ENCODE data around the gene IGFL1.
"Not testable (repeated sequence)": the region's sequence is repeated elsewhere in the genome, so short reads cannot be mapped to it uniquely, and the experiment has no call there.

The IGFL1 gene

DNA sequence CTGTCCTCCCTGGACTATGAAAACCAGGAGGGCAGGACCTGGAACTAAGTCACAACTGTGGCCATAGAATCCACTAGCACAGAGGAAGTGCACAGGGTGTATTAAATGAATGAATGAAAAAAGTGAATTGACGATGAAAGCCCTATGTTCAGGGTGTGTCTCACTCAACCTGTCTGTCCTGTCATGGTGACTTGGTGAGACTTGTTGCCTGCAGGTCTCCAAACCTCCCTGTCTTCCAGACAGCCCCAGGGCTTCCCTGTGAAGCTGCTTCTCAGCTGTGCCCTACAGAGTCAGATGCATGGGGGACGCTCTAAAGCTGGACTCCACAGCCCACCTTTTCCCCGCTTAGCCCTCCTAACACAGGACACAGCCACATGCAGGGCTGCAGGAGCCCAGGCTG is 4.8 kb upstream of the IGFL1 start:
- DNase-seq (ENCODE audit: low read depth in 2 of 2) = no peak

DNA sequence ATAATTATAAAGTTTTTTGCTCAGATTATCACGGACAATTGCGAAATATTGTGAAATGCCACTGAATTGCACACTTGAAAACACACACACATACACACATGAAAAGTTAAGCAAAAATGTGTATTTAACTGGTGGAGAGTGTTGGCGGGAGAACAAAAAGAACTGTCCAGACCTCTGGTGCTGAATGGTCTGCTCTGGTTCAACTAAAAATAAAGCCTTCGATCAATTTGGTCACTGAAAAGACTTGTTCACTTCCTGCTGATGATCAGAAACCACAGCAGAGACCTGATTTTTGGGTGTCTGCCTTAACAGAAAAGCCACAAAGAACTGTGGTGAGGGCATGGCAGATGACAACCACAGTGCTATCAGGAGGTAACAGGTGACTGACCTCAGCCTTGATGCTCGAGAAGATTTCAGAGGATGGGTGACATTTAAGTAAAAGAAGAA is 4.0 kb upstream of the IGFL1 start:
- peak in 1 of 2 experiments; percentile 17 for DNase-seq (ENCODE audit: low read depth in 2 of 2)

DNA sequence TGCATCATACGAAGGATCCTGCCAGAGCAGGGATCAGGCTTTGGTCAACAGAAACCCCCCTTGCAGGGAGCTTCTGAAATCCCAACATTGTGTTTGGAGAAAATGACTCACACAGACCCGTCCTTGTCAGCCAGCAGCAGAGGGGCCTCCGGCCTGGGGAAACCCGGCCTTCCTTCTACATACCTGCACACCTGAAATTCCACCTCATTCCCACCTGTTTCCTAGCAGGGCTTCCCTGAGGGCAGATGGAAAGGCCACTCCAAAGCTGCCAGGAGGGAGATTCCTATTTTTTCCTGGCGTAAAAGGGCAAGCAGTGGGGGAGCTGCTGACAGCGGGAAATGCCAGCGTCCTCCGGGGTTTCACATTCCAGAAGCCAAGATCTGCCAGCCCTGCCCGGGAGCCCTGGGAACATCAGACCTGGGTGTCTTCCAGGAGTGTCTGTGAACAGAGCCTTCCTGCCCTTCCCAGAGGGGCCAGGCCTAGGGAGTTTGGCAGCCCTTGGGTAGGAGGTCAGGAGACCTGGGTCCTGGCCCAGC is 3.0 kb upstream of the IGFL1 start:
- no peak for DNase-seq (ENCODE audit: low read depth in 2 of 2)

DNA sequence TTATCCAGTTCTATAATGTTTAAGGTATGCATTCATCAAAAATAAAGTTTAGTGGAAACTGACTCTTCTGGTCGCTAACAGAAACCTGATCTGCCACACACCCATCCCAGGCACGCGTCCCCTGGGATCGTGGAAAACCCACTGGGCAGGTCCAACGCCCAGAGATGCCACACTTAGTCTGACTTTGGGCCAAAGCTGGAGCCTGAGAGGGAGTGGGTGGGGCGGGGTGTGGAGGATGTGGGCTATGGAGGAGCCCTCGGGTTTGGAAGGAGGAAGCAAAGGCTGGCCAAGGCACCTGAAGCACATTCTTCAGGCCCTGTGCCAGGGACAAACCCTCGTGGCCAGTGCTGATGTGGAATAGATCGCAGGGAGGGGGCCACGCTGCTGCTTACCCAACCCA is 2.5 kb downstream of the IGFL1 start:
- DNase-seq (ENCODE audit: low read depth in 2 of 2) = no peak

DNA sequence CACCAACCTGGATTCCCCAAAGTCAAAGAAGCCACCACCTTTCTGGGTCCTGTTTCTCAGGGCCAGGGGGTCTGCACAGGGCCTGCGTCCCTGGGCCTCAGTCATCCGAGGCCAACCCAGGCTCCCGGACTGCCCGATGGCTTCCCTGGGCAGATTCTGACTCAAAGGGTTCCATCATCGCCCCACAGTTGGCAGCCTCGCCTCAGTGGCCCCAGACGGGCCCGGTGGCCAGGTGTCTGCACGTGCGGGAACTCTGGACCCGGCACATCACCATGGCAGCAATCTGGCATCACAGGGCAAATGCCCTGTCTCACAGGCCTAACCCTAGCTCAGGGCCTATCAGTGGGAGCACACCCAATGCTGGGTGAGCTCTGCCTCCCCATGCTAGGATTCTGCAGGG is 2.9 kb downstream of the IGFL1 start:
- DNase-seq (ENCODE audit: low read depth in 2 of 2) = no peak

DNA sequence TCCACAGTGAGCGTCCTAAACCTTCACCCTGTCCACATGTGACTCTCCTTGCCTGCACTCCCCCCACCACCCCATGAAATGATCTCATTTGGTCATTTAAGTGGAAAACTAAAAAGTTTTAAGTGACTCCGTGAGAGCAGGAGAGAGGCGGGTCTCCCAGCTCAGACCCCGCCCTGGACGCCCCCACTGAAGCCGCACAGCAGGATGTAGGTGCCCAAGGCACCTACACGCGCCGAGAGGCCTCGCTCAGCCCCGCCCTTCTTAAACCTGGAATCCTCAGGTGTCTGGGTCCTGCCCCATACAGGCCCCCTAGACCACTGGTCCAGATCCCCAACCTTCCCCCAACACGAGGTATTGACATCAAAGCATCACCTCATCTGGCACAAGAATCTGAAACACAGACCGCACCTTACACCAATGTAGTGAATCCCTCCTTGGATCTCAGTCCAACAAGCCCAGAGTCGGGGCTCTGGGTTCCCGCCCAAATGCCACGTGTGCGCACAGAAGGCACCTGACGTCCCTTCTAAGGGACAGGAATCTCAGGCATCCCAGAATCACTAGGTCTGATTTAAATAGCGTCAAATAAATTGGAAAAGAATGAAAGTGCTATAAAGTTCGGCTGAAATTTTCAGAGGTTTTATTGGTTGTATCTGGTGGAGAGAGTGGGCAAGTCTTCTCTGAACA is 3.5 kb downstream of the IGFL1 start:
- DNase-seq (ENCODE audit: low read depth in 2 of 2) = no peak

DNA sequence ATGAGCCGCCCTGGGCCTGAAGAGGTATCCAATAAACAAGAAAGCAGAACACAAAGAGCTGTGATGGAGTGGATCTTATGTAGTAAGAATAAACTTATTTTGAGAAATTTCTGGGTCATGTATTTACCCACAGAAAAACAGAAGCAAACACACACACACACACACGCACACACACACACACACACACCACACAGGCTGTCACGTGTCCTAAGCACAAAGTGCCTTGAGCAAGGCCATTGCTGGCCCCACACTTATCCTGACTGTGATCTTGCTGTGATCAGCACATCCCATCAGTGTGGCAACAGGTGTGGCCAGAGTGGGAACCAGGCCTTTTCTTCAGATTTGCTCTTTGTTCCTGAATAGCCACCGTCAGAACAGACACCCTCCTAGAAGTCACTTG is 4.3 kb downstream of the IGFL1 start:
- not testable (repeated sequence) for DNase-seq (ENCODE audit: low read depth in 2 of 2)

DNA sequence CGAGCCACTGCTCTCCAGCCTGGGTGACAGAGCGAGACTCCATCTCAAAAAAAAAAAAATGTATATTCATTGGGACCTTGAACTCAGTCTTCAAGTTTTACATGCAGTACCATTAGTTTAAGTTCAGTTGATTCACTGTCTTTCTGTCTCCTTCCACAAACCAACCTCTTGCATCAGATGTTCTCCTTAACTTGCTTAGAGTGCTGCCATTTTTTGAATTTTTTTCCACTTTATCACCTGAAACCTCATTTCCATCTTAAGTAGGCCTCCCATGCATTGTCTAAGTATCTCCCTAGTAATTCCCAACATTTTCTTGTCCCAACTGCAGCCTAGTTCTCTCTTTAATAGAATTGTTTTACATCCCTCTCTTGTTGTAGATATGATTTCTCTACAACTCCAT is 8.6 kb downstream of the IGFL1 start:
- DNase-seq (ENCODE audit: low read depth in 2 of 2) = not testable (repeated sequence)

DNA sequence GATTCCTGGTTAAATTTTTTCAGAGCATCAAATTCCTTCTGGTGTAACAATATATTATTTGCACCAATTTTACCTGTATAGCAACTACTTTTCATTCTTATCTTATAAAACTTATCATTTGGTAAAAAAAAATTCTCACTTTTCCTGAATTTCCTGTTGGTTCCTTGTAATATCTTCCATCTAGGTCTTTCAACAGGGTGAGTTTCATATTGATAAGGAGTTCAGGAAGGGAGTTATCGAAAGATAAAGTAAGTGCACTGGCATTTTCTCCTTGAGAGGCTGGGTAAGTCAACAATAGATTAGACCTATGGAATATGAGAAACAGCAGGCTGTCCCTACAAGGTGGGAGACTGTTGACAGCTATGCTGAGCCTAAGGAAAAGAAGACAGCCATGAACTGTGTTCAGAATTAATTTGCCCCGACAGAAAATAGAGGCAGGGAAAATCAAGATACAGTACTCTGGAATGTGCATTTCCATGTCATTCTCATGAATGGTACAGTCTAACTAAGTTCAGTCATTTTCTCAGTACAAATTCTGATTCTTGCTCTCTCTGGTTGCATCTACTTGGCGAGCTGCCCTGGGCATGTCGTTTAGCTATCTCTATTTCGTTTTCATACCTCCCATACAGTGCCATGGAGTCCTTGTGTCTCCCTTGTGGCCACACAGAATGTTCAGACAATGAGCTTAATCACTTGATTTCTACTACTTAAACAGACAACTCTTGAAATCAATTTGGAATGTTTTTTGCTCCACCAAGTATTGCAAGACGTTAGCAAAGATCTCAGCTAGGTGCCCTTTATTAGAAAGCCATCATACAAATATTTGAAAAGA is 9.9 kb downstream of the IGFL1 start:
- DNase-seq (ENCODE audit: low read depth in 2 of 2) = no peak

DNA sequence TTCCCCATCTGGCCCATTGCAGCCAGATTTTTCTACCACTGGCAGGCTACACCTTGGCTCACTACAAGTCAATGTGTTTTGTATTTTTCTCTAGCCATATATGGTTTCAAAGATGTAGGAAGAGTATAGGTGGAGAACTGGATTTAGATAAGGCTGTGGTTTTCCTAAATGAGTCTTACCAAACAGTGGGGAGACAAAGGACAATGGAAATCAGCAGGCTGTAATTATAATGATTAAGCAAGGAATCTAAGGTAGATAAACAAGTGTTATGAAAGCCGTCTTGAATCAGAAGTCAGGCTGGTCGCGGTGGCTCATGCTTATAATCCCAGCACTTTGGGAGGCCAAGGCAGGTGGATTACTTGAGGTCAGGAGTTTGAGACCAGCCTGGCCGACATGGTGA is 11.2 kb downstream of the IGFL1 start:
- no peak for DNase-seq (ENCODE audit: low read depth in 2 of 2)

DNA sequence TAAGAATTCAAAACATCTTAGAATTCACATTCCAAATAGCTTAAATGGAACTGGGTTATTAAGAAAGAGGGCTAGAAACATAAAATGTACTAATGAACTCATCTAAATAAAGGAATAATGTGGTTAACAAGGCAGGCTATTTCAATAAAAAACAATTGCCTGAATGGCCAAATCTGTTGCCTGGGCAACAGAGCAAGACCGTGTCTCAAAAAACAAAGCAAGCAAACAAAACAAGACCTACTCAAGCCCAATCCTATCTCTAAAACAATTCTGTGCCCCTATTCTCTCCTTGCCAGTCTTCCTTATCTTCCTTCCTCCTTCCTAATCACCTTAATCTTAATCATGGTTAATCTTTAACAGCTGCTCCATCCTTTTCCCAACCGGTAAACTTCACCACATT is 12.1 kb downstream of the IGFL1 start:
- DNase-seq (ENCODE audit: low read depth in 2 of 2) = no peak

DNA sequence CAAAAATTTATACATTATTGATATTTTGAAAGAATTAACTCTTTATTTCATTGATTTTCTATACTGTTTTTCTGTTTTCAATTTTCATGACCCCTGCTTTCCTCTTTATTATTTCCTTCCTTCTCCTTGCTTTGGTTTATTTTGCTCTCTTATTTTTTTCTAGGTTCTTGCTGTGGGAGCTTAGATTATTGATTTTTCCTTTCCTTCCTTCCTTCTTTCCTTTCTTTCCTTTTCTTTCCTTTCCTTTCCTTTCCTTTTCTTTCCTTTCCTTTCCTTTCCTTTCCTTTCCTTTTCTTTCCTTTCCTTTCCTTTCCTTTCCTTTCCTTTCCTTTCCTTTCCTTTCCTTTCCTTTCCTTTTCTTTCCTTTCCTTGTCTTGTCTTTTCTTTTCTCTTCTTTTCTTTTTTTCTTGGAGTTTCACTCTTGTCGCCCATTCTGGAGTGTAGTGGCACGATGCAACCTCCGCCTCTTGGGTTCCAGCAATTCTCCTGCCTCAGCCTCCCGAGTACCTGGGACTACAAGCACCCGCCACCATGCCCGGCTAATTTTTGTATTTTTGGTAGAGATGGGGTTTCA is 13.6 kb downstream of the IGFL1 start:
- DNase-seq (ENCODE audit: low read depth in 2 of 2) = not testable (repeated sequence)

DNA sequence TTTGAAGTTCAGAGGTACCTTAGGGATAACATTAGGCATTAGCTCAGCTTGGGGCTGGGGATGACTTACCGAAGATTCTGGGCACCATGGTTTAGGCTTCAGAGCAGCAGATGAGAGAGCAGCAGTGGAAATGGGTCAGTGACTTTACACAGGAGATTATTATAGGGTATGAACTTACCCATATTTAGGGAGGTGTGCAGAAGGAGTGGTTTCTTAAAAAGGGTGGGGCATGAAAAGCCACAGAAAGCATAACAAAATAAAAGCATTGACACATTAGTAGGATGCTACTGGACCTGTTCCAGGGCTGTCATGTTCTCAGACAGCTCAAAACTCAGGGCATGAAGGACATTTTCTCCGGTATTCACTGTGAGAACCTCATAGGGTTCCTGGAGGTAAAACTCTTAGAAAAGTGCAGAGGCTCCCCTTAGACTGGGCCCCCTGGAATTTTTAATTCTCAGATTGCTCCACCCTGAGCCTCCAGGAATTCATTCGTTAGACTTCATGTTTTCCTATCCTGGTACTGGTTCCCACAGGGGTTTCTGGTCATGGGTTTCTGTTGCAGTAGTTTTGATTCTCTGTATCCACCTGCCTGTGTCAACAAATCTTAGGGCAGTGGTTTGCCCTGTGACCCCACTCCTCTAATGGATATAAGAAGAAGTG is 20.7 kb downstream of the IGFL1 start:
- no peak for DNase-seq (ENCODE audit: low read depth in 2 of 2)

DNA sequence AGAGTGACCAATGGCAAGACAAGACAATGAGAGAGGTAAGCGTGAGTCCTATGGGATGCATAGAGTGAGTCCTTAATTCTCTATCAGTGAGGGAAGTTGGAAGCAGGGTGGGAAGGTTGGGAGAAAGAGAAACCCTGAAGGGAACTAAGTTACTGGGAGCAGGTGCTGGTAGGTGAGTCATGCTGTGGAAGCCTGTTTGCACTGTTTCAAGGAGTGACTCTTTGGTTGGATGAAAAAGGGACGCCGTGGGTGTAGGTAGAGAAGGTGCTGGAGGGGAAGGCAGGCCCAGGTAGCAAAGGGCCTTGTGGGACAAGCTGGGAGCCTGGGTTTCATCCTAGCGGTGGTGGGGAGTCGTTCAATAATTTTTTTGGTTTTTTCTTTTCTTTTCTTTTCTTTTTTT is 21.9 kb downstream of the IGFL1 start:
- no peak for DNase-seq (ENCODE audit: low read depth in 2 of 2)

DNA sequence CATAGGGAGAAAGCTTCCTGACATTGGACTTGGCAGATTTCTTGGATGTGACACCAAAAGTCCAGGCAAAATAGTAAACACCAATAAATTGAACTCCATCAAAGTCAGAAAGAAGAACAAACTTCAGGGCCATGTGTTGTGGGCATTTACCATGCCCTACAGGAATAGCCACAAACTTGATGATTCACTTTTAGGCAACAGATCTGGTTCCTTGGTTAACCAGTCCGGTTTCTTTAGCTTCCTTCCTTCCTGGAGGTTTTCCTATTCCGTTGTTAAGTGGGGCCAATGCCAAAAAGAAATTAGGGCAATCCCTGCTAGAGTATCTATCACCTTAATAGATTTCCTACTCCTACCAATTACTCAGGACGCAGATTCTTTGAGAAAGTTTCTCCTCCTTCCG is 25.2 kb downstream of the IGFL1 start:
- DNase-seq (ENCODE audit: low read depth in 2 of 2) = no peak

DNA sequence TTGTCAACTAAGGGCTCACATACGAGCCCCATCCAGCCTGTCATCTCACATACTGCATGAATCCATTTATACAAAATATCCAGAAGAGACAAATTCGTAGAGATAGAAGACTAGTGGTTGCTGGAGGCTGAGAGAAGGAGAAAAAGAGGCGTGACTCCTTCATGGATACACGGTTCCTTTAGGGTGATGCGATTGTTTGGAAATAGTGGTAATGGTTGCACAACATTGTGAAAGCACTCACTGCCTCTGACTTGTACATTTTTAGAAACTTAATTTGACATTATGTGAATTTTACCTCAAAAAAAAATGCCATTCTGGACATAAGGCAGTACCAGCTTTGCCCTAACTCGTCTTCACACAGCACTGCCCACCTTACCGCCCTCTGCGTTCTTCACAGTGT is 27.3 kb downstream of the IGFL1 start:
- DNase-seq (ENCODE audit: low read depth in 2 of 2) = no peak

DNA sequence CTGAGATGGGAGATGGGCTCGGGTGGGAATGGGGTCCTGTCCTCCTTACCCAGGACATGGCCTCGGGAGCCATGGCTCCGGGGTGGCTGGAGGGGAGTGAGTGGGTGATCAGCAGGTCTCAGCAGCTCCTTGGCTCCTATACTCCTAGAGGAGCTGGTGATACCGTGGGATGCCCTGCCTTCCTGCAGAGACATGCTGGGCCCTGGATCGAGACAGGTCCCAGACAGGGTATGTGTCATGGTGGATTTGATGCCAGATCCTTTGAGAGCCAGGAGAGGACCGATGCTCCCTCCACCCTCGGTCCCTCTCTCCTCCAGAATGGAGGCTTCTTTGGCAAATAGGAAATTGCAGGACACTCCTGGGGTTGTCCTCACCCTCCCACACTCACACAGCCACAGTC is 32.0 kb downstream of the IGFL1 start:
- not testable (repeated sequence) for DNase-seq (ENCODE audit: low read depth in 2 of 2)

DNA sequence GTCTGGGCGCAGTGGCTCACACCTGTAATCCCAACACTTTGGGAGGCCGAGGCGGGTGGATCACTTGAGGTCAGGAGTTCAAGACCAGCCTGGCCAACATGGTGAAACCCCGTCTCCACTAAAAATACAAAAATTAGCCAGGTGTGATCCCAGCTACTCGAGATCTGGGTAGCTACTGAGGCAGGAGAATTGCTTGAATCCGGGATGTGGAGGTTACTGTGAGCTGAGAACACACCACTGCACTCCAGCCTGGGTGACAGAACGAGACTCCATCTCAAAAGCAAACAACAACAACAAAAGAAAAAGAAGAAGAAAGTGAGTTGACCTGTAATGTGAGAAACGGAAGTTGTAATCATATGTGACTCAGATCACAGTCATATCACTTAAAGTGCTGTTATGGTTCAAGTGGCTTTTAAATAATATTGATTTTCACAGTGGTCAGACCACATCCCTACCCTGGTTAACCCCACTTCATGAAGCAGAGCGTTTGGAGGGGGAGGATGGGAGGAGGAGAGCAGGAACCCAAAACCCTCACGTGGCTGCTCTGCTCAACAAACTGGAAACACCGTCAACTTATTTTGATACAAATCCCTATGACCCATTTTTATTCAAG is 33.2 kb downstream of the IGFL1 start:
- DNase-seq (ENCODE audit: low read depth in 2 of 2) = not testable (repeated sequence)

DNA sequence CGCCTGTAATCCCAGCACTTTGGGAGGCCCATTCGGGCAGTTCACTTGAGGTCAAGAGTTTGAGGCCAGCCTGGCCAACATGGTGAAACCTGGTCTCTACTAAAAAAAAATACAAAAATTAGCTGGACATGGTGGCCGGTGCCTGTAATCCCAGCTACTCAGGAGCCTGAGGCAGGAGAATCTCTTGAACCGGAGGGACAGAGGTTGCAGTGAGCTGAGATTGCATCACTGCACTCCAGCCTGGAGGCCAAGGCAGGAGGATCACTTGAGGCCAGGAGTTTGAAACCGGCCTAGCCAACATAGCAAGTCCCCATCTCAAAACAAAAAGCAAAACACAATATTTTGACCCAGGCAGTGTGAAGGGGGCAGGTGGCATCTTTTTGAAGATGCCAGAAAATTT is 35.3 kb downstream of the IGFL1 start:
- not testable (repeated sequence) for DNase-seq (ENCODE audit: low read depth in 2 of 2)

DNA sequence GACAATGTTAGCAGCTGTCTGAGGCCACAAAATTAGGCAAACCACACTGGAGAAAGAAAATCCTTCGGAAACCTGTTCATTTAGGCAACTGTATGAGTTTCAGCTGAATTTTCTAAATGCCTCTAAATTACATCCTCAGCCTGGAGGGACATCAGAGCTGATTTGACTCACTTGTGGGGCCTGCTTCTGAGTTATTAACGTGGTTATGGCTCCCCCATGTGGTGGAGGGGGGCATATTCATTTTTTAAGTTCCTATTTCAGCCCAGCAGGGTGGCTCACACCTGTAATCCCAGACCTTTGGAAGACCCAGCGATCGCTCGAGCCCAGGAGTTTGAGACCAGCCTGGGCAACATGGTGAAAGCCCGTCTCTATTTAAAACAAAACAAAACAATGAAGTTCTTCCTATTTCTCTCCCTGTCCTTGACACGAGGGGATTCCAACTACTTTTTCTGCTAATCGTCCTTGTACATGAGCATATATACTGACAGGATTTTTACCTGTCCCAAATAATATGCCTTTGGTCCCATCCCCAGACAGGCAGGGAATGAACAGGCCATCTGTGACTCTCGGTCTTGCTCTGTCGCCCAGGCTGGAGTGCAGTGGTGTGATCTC is 35.8 kb downstream of the IGFL1 start:
- peak; percentile 45 to 53 for DNase-seq (ENCODE audit: low read depth in 2 of 2)

DNA sequence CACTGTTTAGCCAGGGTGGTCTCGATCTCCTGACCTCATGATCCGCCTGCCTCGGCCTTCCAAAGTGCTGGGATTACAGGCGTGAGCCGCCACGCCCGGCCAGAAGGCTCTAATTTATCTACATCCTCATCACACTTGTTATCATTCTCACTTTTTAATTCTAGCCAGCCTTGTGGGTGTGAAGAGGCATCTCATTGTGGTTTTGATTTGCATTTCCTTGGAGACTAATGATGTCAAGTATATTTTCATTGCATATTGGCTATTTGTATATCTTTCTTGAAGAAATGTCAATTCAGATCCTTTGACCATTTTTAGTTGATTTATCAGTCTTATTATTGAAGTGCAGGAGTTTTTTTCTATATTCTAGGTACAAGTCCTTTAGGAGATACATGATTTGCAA is 39.6 kb downstream of the IGFL1 start:
- DNase-seq (ENCODE audit: low read depth in 2 of 2) = no peak
